GM13976 (cell line): ENCODE results near the gene OIP5.

Experiments used
- DNase-seq: peaks from one replicate; pipeline ENCODE4 v3.0.0; 2012; ENCODE audit warnings: low spot score
- CTCF ChIP-seq: IDR thresholded peaks from 2 replicates; pipeline ENCODE4 v1.5.1; 2012; ENCODE audit warnings: borderline replicate concordance, mild to moderate bottlenecking; ENCODE audit not compliant: insufficient read depth; ENCODE audit errors: extremely low read depth, missing control alignments, control extremely low read depth
- in situ Hi-C: fragments of 300-500 bp; cut with MboI; formaldehyde crosslinking; loops from one replicate; pipeline ENCODE4 v1.12.0; 2022; ENCODE audit warnings: low sequenced_read_pairs, mixed read lengths, inconsistent platforms; ENCODE audit not compliant: unreplicated experiment

The OIP5 gene

GRCh38 chr15:41332194-41333025 is at the start of gene OIP5, which contains the start of gene NUSAP1:
OIP5 (minus strand) TSS chr15:41332591; CDS start chr15:41332561, 30 bp downstream.
NUSAP1 (plus strand) TSS chr15:41332881; CDS start chr15:41332958, 77 bp downstream.
- TF ChIP-seq CTCF: no peak
- in situ Hi-C loops: no loop called here
- peak; percentile 99 for DNase-seq

- TF ChIP-seq CTCF: no peak
Measured at GRCh38 chr15:41377978-41378377, 45.6 kb upstream of the OIP5 start.

GRCh38 chr15:41367418-41367817 is 35.0 kb upstream of the OIP5 start:
- no peak for TF ChIP-seq CTCF
- in situ Hi-C loops: no loop called here

More at GRCh38 chr15:41377978-41378377, 45.6 kb upstream of the OIP5 start:
- in situ Hi-C loops: no loop called here
- no peak for DNase-seq

GRCh38 chr15:41354371-41354770 is 22.0 kb upstream of the OIP5 start:
- no peak for TF ChIP-seq CTCF
- DNase-seq: no peak
- in situ Hi-C loops: no loop called here

More at GRCh38 chr15:41367418-41367817, 35.0 kb upstream of the OIP5 start:
- no peak for DNase-seq

- TF ChIP-seq CTCF: no peak
- DNase-seq: no peak
- in situ Hi-C loops: no loop called here
Measured at GRCh38 chr15:41350057-41350717, 17.8 kb upstream of the OIP5 start.

- TF ChIP-seq CTCF: no peak
- DNase-seq: no peak
- in situ Hi-C loops: no loop called here
Measured at GRCh38 chr15:41347236-41347635, 14.8 kb upstream of the OIP5 start.
